ENCODE data around the gene CYP4V2. TPM values are rescaled to one million over a fixed set of nuclear protein-coding genes. Genes with fewer than 3 reads are reported as not detected.

The CYP4V2 gene
- total and polyA plus RNA-seq, 2 experiments from 2014 or later, result 1.5 to 3.1 TPM

- Mint-ChIP-seq H3K4me1 (peaks cover 9% of the 10 kb centered on the region), H3K27ac (no peak overlapping the region), H3K9me3 (no peaks in the 10 kb centered on the region), H3K27me3 (ENCODE audit: insufficient read depth, low read depth, poor library complexity) (no peaks in the 10 kb centered on the region), H3K4me3 (no peak overlapping the region), H3K36me3 (ENCODE audit: low read depth) (peaks cover 18% of the 10 kb centered on the region)
- ATAC-seq (peak; percentile 54), DNase-seq (ENCODE audit: low spot score) (peak; percentile 3)
- Histone ChIP-seq H3K36me3 (ENCODE audit: insufficient read depth) (no peaks in the 10 kb centered on the region), H3K4me1 (ENCODE audit: insufficient read depth) (0 out of 2 replicates have a peak, but pooled peaks cover 4% of the 10 kb centered on the region), H2AFZ (no peak overlapping the region), H3K4me3 (no peak overlapping the region), H3K4me2 (no peak overlapping the region), H3K27me3 (ENCODE audit: insufficient read depth) (no peaks in the 10 kb centered on the region), H4K20me1 (replicated peaks; ENCODE audit: insufficient read depth) (no peaks in the 10 kb centered on the region; the same call in 1 of the 2 replicates), H3K9me2 (ENCODE audit: insufficient read depth) (no peaks in the 10 kb centered on the region), H3K79me2 (replicated peaks; ENCODE audit: insufficient read depth) (no peaks in the 10 kb centered on the region), H3F3A (replicated peaks; ENCODE audit: low read depth) (peaks cover 8% of the 10 kb centered on the region; the same call in 1 of the 2 replicates), H3K27ac (ENCODE audit: low read depth) (no peak overlapping the region)
- TF ChIP-seq REST (IDR thresholded peaks at IDR 0.05; ENCODE audit: unreplicated experiment) (no peak), ZNF462 (CRISPR knock-in tag; IDR thresholded peaks at IDR 0.05) (no peak), POLR2AphosphoS5 (IDR thresholded peaks at IDR 0.05; ENCODE audit: low read depth) (no peak), EZH2 (IDR thresholded peaks at IDR 0.05; ENCODE audit: low read depth, unreplicated experiment) (no peak), ZNF114 (CRISPR knock-in tag; IDR thresholded peaks at IDR 0.05) (no peak), ZNF331 (CRISPR knock-in tag; IDR thresholded peaks at IDR 0.05; ENCODE audit: low read depth) (no peak), STAT1 (IDR thresholded peaks at IDR 0.05; ENCODE audit: unreplicated experiment) (no peak), JUNB (IDR thresholded peaks at IDR 0.05; ENCODE audit: unreplicated experiment) (no peak), EZH2phosphoT487 (IDR thresholded peaks at IDR 0.05; ENCODE audit: unreplicated experiment) (no peak), CREB1 (CRISPR knock-in tag; IDR thresholded peaks at IDR 0.05; ENCODE audit: low read depth) (no peak), NANOG (IDR thresholded peaks at IDR 0.05; ENCODE audit: borderline replicate concordance) (no peak)
- TF ChIP-seq, protein P1, sequence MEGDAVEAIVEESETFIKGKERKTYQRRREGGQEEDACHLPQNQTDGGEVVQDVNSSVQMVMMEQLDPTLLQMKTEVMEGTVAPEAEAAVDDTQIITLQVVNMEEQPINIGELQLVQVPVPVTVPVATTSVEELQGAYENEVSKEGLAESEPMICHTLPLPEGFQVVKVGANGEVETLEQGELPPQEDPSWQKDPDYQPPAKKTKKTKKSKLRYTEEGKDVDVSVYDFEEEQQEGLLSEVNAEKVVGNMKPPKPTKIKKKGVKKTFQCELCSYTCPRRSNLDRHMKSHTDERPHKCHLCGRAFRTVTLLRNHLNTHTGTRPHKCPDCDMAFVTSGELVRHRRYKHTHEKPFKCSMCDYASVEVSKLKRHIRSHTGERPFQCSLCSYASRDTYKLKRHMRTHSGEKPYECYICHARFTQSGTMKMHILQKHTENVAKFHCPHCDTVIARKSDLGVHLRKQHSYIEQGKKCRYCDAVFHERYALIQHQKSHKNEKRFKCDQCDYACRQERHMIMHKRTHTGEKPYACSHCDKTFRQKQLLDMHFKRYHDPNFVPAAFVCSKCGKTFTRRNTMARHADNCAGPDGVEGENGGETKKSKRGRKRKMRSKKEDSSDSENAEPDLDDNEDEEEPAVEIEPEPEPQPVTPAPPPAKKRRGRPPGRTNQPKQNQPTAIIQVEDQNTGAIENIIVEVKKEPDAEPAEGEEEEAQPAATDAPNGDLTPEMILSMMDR (conservative IDR thresholded peaks at IDR 0.05; ENCODE audit: low read depth in 2 of 2), result no peak
- TF ChIP-seq, protein P2, sequence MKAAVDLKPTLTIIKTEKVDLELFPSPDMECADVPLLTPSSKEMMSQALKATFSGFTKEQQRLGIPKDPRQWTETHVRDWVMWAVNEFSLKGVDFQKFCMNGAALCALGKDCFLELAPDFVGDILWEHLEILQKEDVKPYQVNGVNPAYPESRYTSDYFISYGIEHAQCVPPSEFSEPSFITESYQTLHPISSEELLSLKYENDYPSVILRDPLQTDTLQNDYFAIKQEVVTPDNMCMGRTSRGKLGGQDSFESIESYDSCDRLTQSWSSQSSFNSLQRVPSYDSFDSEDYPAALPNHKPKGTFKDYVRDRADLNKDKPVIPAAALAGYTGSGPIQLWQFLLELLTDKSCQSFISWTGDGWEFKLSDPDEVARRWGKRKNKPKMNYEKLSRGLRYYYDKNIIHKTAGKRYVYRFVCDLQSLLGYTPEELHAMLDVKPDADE (IDR thresholded peaks at IDR 0.05), result no peak
Measured at GRCh38 chr4:186158021-186158813, 33.1 kb upstream of the CYP4V2 start.
